Stimulated activated naive CD4-positive, alpha-beta T cell treated with Interleukin-2 at 50 U/mL for 16 hours (primary cell): Measurements from ENCODE around the gene TSC22D4.
A peak's percentile ranks its signal among the peaks of the same experiment; 100 is the strongest.
"Not testable (repeated sequence)": the region's sequence is repeated elsewhere in the genome, so short reads cannot be mapped to it uniquely, and the experiment has no call there.

Experiments
- DNase-seq: peaks from one replicate; lab custom pipeline; 2025; lab: John Stamatoyannopoulos, UW

Gene TSC22D4

GRCh38 chr7:100478958-100479660 lies at the start of gene TSC22D4:
TSS of gene TSC22D4 (minus strand) at chr7:100479214. CDS start at chr7:100478038, 1,176 bp downstream.
- DNase-seq = peak; percentile 85

- DNase-seq = not testable (repeated sequence)
Observed at GRCh38 chr7:100528108-100528866, 49.3 kb upstream of the TSC22D4 start.

- not testable (repeated sequence) for DNase-seq
Observed at GRCh38 chr7:100523192-100523591, 44.2 kb upstream of the TSC22D4 start.

GRCh38 chr7:100521909-100522593 lies 43.0 kb upstream of the TSC22D4 start:
- not testable (repeated sequence) for DNase-seq

- DNase-seq = no peak
Observed at GRCh38 chr7:100521076-100521475, 42.1 kb upstream of the TSC22D4 start.

- no peak for DNase-seq
Observed at GRCh38 chr7:100520138-100520537, 41.1 kb upstream of the TSC22D4 start.

- no peak for DNase-seq
Observed at GRCh38 chr7:100519580-100519979, 40.6 kb upstream of the TSC22D4 start.

GRCh38 chr7:100517305-100517704 lies 38.3 kb upstream of the TSC22D4 start:
- DNase-seq = no peak

- DNase-seq = no peak
Observed at GRCh38 chr7:100516135-100516812, 37.3 kb upstream of the TSC22D4 start.

GRCh38 chr7:100515072-100515532 lies 36.1 kb upstream of the TSC22D4 start:
- DNase-seq = no peak

- no peak for DNase-seq
Observed at GRCh38 chr7:100513212-100513810, 34.3 kb upstream of the TSC22D4 start.

GRCh38 chr7:100510437-100511239 lies 31.6 kb upstream of the TSC22D4 start:
- DNase-seq = no peak

- DNase-seq = no peak
Observed at GRCh38 chr7:100509231-100509630, 30.2 kb upstream of the TSC22D4 start.

GRCh38 chr7:100506356-100506923 lies 27.4 kb upstream of the TSC22D4 start:
- no peak for DNase-seq

GRCh38 chr7:100504887-100505611 lies 26.0 kb upstream of the TSC22D4 start:
- no peak for DNase-seq

- DNase-seq = not testable (repeated sequence)
Observed at GRCh38 chr7:100504031-100504430, 25.0 kb upstream of the TSC22D4 start.

- not testable (repeated sequence) for DNase-seq
Observed at GRCh38 chr7:100500743-100501142, 21.7 kb upstream of the TSC22D4 start.

- no peak for DNase-seq
Observed at GRCh38 chr7:100496509-100496908, 17.5 kb upstream of the TSC22D4 start.

GRCh38 chr7:100493476-100494264 lies 14.7 kb upstream of the TSC22D4 start:
- peak; percentile 48 for DNase-seq
